SKM-1 (cell line): ENCODE results near the gene COQ5.

Experiments used
- DNase-seq: peaks from one replicate; lab custom pipeline; 2025; ENCODE audit not compliant: unreplicated experiment; lab: John Stamatoyannopoulos, UW

COQ5 gene

GRCh38 chr12:120460157-120460556, 68.8 kb downstream of the COQ5 start:
- no peak for DNase-seq

- no peak for DNase-seq
Measured at GRCh38 chr12:120457133-120457532, 71.8 kb downstream of the COQ5 start.

GRCh38 chr12:120455302-120455701, 73.7 kb downstream of the COQ5 start:
- DNase-seq, result no peak

- no peak for DNase-seq
Measured at GRCh38 chr12:120453977-120454376, 75.0 kb downstream of the COQ5 start.
